Osteoblast (primary cell): ENCODE measurements around the gene LPAR1. TPM values are rescaled to one million over a fixed set of nuclear protein-coding genes. Genes with fewer than 3 reads are reported as not detected.

ENCODE experiments used
- DNase-seq: peaks from one replicate; pipeline ENCODE4 v3.0.0; 2011; ENCODE audit warnings: low spot score, mixed read lengths; ENCODE audit not compliant: insufficient read length; ENCODE audit errors: missing footprints
- H2AFZ ChIP-seq: 2 replicates; pipeline ENCODE4 v1.6.0; 2011; ENCODE audit warnings: mild to moderate bottlenecking, low read length
- H3K27ac ChIP-seq: 2 replicates; pipeline ENCODE4 v1.5.1; 2011; ENCODE audit warnings: mild to moderate bottlenecking, low read depth, low read length, moderate library complexity
- H3K27me3 ChIP-seq: 2 replicates; pipeline ENCODE4 v1.6.0; 2012; ENCODE audit warnings: mild to moderate bottlenecking, control low read depth, inconsistent platforms, low read length, moderate library complexity; ENCODE audit not compliant: insufficient read depth
- H3K36me3 ChIP-seq: 2 replicates; pipeline ENCODE4 v1.5.1; 2011; ENCODE audit warnings: mild to moderate bottlenecking, low read length, control low read depth, moderate library complexity; ENCODE audit not compliant: insufficient read depth
- H3K4me1 ChIP-seq: 2 replicates; pipeline ENCODE4 v1.5.1; 2011; ENCODE audit warnings: mild to moderate bottlenecking, low read length, control low read depth, moderate library complexity; ENCODE audit not compliant: insufficient read depth
- H3K4me2 ChIP-seq: 2 replicates; pipeline ENCODE4 v1.6.0; 2011; ENCODE audit warnings: mild to moderate bottlenecking, low read length; ENCODE audit not compliant: insufficient read depth
- H3K4me3 ChIP-seq: fragments of 200-600 bp; sonication (generic); 3 replicates; pipeline ENCODE4 v1.5.1; 2012; ENCODE audit warnings: mild to moderate bottlenecking, low read length, inconsistent platforms; ENCODE audit not compliant: insufficient read depth
- H3K79me2 ChIP-seq: 2 replicates; pipeline ENCODE4 v1.6.0; 2012; ENCODE audit warnings: mild to moderate bottlenecking, low read length, control low read depth, inconsistent platforms; ENCODE audit not compliant: insufficient read depth
- H3K9me3 ChIP-seq: 2 replicates; pipeline ENCODE4 v1.5.1; 2011; ENCODE audit warnings: low read depth, low read length, control low read depth
- H4K20me1 ChIP-seq: 2 replicates; pipeline ENCODE4 v1.6.0; 2012; ENCODE audit warnings: mild to moderate bottlenecking, low read length, control low read depth; ENCODE audit not compliant: insufficient read depth
- total RNA-seq: library from RNA; depleted of rRNA; stranded (reverse); fragments of >200 nt; gene quantifications from 2 replicates; pipeline ENCODE4 v1.2.3, GENCODE V29; 2012
- TF ChIP-seq, protein P1 (sequence below): IDR thresholded peaks from 2 replicates; pipeline ENCODE4 v1.5.1; 2011; ENCODE audit warnings: mild to moderate bottlenecking, low read depth, low read length, moderate library complexity; ENCODE audit errors: extremely low read depth

The LPAR1 gene
- total RNA-seq, 1 donor: 151 TPM

GRCh38 chr9:110933350-110934001, 104.8 kb downstream of the LPAR1 start:
- H3K4me2 ChIP-seq: peak overlapping the region; percentile 56
- H3K27ac ChIP-seq: peak overlapping the region; percentile 25
- H3K79me2 ChIP-seq: peaks cover 89% of the 10 kb centered on the region
- H3K9me3 ChIP-seq: no peaks in the 10 kb centered on the region
- peak overlapping the region; percentile 3 for H3K4me3 ChIP-seq
- peaks cover 44% of the 10 kb centered on the region for H3K4me1 ChIP-seq
- no peak for DNase-seq
- peak overlapping the region; percentile 33 for H2AFZ ChIP-seq
- no peaks in the 10 kb centered on the region for H4K20me1 ChIP-seq
- TF ChIP-seq, protein P1, sequence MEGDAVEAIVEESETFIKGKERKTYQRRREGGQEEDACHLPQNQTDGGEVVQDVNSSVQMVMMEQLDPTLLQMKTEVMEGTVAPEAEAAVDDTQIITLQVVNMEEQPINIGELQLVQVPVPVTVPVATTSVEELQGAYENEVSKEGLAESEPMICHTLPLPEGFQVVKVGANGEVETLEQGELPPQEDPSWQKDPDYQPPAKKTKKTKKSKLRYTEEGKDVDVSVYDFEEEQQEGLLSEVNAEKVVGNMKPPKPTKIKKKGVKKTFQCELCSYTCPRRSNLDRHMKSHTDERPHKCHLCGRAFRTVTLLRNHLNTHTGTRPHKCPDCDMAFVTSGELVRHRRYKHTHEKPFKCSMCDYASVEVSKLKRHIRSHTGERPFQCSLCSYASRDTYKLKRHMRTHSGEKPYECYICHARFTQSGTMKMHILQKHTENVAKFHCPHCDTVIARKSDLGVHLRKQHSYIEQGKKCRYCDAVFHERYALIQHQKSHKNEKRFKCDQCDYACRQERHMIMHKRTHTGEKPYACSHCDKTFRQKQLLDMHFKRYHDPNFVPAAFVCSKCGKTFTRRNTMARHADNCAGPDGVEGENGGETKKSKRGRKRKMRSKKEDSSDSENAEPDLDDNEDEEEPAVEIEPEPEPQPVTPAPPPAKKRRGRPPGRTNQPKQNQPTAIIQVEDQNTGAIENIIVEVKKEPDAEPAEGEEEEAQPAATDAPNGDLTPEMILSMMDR: no peak
- H3K36me3 ChIP-seq: peaks cover 16% of the 10 kb centered on the region
- H3K27me3 ChIP-seq: no peaks in the 10 kb centered on the region

DNA sequence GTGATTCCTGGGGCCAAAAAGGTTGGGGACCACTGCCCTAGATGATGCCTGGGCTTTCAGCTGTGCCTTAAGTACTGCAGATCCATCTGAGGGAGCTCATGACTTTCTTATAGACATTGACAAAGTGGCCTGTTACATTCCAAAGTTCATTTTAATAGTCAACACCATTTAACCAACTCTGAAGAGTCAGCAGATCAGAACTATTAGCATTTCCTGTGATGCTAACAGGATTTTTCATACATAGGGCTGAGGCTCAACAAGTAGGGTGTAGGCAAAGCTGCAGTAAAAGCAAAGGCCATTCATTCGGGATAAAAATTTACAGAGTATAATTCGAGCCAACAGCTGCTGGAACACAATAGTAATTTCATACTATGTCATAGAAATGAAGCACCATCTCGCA, 105.4 kb downstream of the LPAR1 start:
- Histone ChIP-seq H3K9me3 (no peaks in the 10 kb centered on the region), H3K4me2 (no peak overlapping the region), H3K36me3 (peaks cover 10% of the 10 kb centered on the region), H3K4me1 (peaks cover 41% of the 10 kb centered on the region), H3K79me2 (peaks cover 88% of the 10 kb centered on the region), H3K4me3 (no peak overlapping the region), H2AFZ (no peak overlapping the region), H4K20me1 (no peaks in the 10 kb centered on the region), H3K27me3 (no peaks in the 10 kb centered on the region), H3K27ac (peak overlapping the region; percentile 25)
- TF ChIP-seq, protein P1: no peak
- no peak for DNase-seq

DNA sequence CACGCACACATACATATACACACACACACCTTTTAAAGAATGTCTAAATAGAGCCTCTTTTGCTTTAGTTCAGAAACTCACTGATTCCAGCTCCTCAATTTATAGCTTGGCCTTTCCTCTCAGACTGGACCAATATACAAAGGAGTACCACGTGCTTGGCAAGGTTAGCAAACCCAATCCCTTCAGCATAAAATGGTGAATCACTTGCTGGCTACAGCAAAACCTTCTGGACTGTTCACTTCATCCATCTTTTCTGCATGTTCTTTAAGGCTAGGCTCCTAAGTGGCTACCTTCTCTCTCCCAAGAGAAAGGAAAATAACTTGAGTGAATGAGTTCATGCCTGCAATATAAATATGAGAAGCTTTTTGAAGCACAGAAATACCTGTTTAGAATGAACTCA, 109.7 kb downstream of the LPAR1 start:
- Histone ChIP-seq H3K4me2 (no peak overlapping the region), H3K27ac (no peak overlapping the region), H3K79me2 (peaks cover 89% of the 10 kb centered on the region), H3K9me3 (no peaks in the 10 kb centered on the region), H2AFZ (no peak overlapping the region), H3K36me3 (peaks cover 8% of the 10 kb centered on the region), H4K20me1 (no peaks in the 10 kb centered on the region), H3K4me1 (peaks cover 17% of the 10 kb centered on the region), H3K27me3 (no peaks in the 10 kb centered on the region), H3K4me3 (no peak overlapping the region)
- TF ChIP-seq, protein P1: no peak
- DNase-seq: no peak

DNA sequence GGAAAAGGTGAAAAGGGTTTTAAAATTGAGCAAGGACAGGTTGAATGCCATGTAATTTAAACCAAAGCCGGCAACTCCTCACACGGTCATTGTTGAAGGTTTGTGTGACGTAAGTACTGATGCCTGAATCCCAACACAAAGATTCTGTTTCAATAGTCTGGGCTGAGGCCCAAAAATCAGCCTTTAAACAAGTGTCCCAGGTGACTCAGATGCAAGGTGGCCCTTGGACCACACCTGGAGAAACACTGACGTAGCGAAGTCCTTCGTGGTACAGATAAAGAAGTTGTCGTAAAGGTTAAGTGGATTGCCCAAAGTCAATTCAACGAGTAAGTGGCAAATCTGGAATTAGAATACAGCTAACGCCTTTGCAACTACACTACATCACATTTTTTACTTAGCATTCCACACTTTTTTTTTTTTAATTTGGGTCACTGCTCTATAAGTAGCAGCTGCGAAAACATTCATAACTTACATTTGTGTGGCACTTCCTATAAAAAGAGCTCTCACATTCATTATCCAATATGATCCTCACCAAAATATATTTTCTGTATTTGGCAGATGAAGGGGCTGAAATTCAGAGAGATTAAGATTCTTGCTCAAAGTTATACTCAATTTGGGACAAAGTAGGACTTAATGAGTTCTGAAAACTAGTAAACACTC, 111.3 kb downstream of the LPAR1 start:
- TF ChIP-seq, protein P1: no peak
- Histone ChIP-seq H3K27me3 (no peaks in the 10 kb centered on the region), H3K79me2 (peaks cover 87% of the 10 kb centered on the region), H4K20me1 (no peaks in the 10 kb centered on the region), H3K4me3 (no peak overlapping the region), H3K4me1 (peaks cover 13% of the 10 kb centered on the region), H3K36me3 (peaks cover 4% of the 10 kb centered on the region), H3K4me2 (peak overlapping the region; percentile 34), H3K27ac (no peak overlapping the region), H2AFZ (no peak overlapping the region), H3K9me3 (no peaks in the 10 kb centered on the region)
- DNase-seq: no peak
